ENCODE data around the gene NOL9. TPM values are rescaled to one million over a fixed set of nuclear protein-coding genes. Genes with fewer than 3 reads are reported as not detected.
"Not testable (repeated sequence)": the region's sequence is repeated elsewhere in the genome, so short reads cannot be mapped to it uniquely, and the experiment has no call there.

Gene NOL9
- total RNA-seq, 1 donor from 2014 or later, result 50.0 TPM

GRCh38 chr1:6574818-6575217, 20.5 kb upstream of the NOL9 start:
- Mint-ChIP-seq H3K27ac (no peak overlapping the region), H3K36me3 (ENCODE audit: low read depth) (no peaks in the 10 kb centered on the region), H3K4me3 (ENCODE audit: low read depth) (no peak overlapping the region), H3K9me3 (no peaks in the 10 kb centered on the region), H3K27me3 (ENCODE audit: low read depth) (peaks cover 4% of the 10 kb centered on the region), H3K4me1 (ENCODE audit: low read depth) (peaks cover 6% of the 10 kb centered on the region)
- no peak for DNase-seq (ENCODE audit: low spot score)
- intact Hi-C loops (cut with micrococcal nuclease), result no loop called here

GRCh38 chr1:6574025-6574620, 19.8 kb upstream of the NOL9 start:
- Mint-ChIP-seq H3K36me3 (ENCODE audit: low read depth) (no peaks in the 10 kb centered on the region), H3K27ac (no peak overlapping the region), H3K4me1 (ENCODE audit: low read depth) (peaks cover under 1% of the 10 kb centered on the region), H3K9me3 (no peaks in the 10 kb centered on the region), H3K4me3 (ENCODE audit: low read depth) (no peak overlapping the region), H3K27me3 (ENCODE audit: low read depth) (peaks cover 7% of the 10 kb centered on the region)
- intact Hi-C loops (cut with micrococcal nuclease), result no loop called here
- DNase-seq (ENCODE audit: low spot score), result no peak

DNA sequence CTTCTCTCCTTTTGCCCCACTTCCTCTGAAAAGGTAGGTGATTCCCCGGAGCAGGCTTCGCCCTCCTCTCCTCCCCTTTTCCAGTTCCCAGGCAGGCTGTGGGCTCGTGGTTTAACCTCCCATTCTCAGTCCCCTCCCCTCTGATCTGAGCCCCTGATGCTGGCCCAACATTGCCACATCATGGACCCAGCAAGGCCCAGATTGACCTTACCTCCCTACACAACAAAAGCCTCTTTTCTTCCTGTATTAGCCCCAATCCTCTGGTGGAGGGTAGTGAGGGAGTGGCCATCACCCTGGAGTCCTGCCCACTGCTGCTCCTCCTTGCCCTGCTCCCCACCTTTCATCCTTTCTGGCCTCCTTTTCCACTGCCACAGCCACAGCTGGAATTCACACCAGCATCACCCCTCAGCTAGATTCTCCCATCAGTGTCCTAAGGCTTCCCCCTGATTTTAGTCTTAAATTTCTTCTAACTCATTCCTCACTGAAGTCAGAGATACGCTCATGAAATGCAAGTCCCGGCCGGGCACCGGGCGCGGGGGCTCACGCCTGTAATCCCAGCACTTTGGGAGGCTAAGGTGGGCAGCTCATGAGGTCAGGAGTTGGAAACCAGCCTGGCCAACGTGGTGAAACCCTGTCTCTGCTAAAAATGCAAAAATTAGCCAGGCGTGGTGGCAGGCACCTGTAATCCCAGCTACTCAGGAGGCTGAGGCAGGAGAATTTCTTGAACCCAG, 18.5 kb upstream of the NOL9 start:
- H3K27ac Mint-ChIP-seq, result no peak overlapping the region
- H3K9me3 Mint-ChIP-seq, result no peaks in the 10 kb centered on the region

DNA sequence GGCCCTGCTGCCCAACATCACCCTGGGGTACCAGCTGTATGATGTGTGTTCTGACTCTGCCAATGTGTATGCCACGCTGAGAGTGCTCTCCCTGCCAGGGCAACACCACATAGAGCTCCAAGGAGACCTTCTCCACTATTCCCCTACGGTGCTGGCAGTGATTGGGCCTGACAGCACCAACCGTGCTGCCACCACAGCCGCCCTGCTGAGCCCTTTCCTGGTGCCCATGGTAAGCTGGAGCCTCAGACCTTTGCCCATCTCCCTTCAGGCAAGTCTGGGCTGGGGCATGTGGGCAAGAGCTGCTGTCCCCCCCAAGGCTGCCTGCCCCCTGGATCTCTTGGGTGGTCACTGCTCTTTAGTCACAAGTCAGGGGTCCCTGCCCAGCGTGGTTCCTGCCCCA, 16.7 kb upstream of the NOL9 start:
- Mint-ChIP-seq H3K4me1 (ENCODE audit: low read depth) (no peaks in the 10 kb centered on the region), H3K36me3 (ENCODE audit: low read depth) (no peaks in the 10 kb centered on the region), H3K27me3 (ENCODE audit: low read depth) (peaks cover 8% of the 10 kb centered on the region), H3K4me3 (ENCODE audit: low read depth) (no peak overlapping the region), H3K9me3 (no peaks in the 10 kb centered on the region), H3K27ac (no peak overlapping the region)
- intact Hi-C loops (cut with micrococcal nuclease), result no loop called here
- DNase-seq (ENCODE audit: low spot score), result no peak

More for the DNA sequence above, 18.5 kb upstream of the NOL9 start:
- no peak for DNase-seq (ENCODE audit: low spot score)
- intact Hi-C loops (cut with micrococcal nuclease), result no loop called here
- Mint-ChIP-seq H3K36me3 (ENCODE audit: low read depth) (no peaks in the 10 kb centered on the region), H3K4me1 (ENCODE audit: low read depth) (no peaks in the 10 kb centered on the region), H3K4me3 (ENCODE audit: low read depth) (no peak overlapping the region), H3K27me3 (ENCODE audit: low read depth) (peaks cover 8% of the 10 kb centered on the region)

DNA sequence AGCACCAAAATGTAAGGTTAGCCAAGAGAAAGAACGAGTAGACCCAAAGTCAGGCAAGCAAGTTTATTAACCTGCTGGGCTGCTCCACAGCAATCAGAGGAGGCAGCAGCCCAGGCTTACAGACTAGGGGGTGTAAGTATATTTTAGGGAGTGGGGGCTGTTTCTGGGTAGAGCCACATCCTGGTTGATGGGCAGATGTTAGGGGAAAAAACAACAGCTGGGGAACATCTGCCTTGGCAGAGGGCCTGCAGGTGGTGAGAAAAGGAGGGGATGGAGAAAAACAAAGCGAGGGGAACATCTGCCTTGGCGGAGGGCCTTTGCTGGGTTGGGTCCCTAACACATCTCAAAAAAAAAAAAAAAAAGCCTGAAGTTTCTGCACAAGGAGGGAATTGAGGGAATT, 15.8 kb upstream of the NOL9 start:
- no peaks in the 10 kb centered on the region for H3K4me1 Mint-ChIP-seq (ENCODE audit: low read depth)
- H3K36me3 Mint-ChIP-seq (ENCODE audit: low read depth), result no peaks in the 10 kb centered on the region
- H3K4me3 Mint-ChIP-seq (ENCODE audit: low read depth), result no peak overlapping the region
- H3K9me3 Mint-ChIP-seq, result no peaks in the 10 kb centered on the region
- no peak overlapping the region for H3K27ac Mint-ChIP-seq
- DNase-seq (ENCODE audit: low spot score), result no peak
- intact Hi-C loops (cut with micrococcal nuclease), result no loop called here
- peaks cover 8% of the 10 kb centered on the region for H3K27me3 Mint-ChIP-seq (ENCODE audit: low read depth)

DNA sequence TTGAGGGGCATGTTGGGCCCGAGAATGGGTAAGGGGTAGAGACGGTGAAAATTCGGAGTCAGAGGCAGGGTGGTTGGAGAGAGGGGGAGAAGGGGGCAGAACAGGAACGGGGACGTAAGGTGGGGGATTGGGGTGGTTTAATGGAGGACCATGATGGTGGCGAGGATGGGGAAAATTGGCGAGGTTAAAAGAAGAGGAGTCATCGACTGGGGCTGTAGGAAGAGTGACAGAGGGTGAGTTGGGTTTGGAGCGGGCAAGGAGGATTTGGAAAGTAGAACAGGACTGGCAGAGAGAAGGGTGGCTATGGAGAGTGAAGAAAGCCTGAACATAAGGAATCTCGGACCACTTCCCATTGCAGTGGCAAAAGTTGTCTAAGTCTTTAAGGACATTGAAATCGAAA, 14.7 kb upstream of the NOL9 start:
- Mint-ChIP-seq H3K4me3 (ENCODE audit: low read depth) (no peak overlapping the region), H3K9me3 (no peaks in the 10 kb centered on the region), H3K27me3 (ENCODE audit: low read depth) (peaks cover 8% of the 10 kb centered on the region), H3K27ac (no peak overlapping the region), H3K36me3 (ENCODE audit: low read depth) (no peaks in the 10 kb centered on the region), H3K4me1 (ENCODE audit: low read depth) (no peaks in the 10 kb centered on the region)
- no peak for DNase-seq (ENCODE audit: low spot score)
- intact Hi-C loops (cut with micrococcal nuclease), result no loop called here

GRCh38 chr1:6560267-6560666, 6.0 kb upstream of the NOL9 start:
- H3K4me3 Mint-ChIP-seq (ENCODE audit: low read depth), result no peak overlapping the region
- H3K9me3 Mint-ChIP-seq, result no peaks in the 10 kb centered on the region
- H3K27me3 Mint-ChIP-seq (ENCODE audit: low read depth), result peaks cover 2% of the 10 kb centered on the region
- no peaks in the 10 kb centered on the region for H3K36me3 Mint-ChIP-seq (ENCODE audit: low read depth)
- H3K27ac Mint-ChIP-seq, result no peak overlapping the region
- H3K4me1 Mint-ChIP-seq (ENCODE audit: low read depth), result no peaks in the 10 kb centered on the region
- intact Hi-C loops (cut with micrococcal nuclease), result no loop called here
- DNase-seq (ENCODE audit: low spot score), result no peak

DNA sequence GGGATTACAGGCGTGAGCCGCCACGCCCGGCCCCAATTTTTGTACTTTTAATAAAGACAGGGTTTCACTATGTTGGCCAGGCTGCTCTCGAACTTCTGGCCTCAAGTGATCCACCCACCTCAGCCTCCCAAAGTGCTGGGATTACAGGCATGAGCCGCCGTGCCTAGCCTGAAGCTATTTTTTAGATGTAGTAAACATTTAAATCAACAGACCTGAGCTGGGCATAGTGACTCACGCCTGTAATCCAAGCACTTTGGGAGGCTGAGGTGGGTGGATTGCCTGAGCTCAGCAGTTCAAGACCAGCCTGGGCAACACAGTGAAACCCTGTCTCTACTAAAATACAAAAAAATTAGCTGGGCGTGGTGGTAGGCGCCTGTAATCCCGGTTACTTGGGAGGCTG, 4.8 kb upstream of the NOL9 start:
- H3K27me3 Mint-ChIP-seq (ENCODE audit: low read depth); H3K4me1 Mint-ChIP-seq (ENCODE audit: low read depth); intact Hi-C loops (cut with micrococcal nuclease); H3K27ac Mint-ChIP-seq; DNase-seq (ENCODE audit: low spot score); H3K36me3 Mint-ChIP-seq (ENCODE audit: low read depth); H3K9me3 Mint-ChIP-seq; H3K4me3 Mint-ChIP-seq (ENCODE audit: low read depth): not testable (repeated sequence)

DNA sequence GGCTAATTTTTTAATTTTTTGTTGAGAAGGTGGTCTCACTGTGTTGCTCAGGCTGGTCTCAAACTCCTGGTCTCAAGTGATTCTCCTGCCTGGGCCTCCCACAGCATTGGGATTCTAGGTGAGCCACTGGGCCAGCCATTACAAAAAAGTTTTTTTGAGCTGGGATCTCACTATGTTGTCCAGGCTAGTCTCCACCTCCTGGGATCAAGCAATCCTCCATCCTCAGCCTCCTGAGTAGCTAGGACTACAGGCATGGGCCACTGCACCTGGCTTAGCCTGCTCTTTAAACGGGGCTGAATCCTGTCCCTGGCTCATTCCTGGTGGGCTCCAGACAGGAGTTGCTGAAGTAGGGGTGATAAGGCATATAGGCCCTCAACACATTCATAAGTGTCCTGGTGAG, 3.3 kb upstream of the NOL9 start:
- Mint-ChIP-seq H3K4me1 (ENCODE audit: low read depth) (peaks cover 10% of the 10 kb centered on the region), H3K36me3 (ENCODE audit: low read depth) (peaks cover 6% of the 10 kb centered on the region), H3K4me3 (ENCODE audit: low read depth) (no peak overlapping the region), H3K9me3 (no peaks in the 10 kb centered on the region), H3K27ac (no peak overlapping the region), H3K27me3 (ENCODE audit: low read depth) (peaks cover 2% of the 10 kb centered on the region)
- intact Hi-C loops (cut with micrococcal nuclease), result no loop called here
- no peak for DNase-seq (ENCODE audit: low spot score)

DNA sequence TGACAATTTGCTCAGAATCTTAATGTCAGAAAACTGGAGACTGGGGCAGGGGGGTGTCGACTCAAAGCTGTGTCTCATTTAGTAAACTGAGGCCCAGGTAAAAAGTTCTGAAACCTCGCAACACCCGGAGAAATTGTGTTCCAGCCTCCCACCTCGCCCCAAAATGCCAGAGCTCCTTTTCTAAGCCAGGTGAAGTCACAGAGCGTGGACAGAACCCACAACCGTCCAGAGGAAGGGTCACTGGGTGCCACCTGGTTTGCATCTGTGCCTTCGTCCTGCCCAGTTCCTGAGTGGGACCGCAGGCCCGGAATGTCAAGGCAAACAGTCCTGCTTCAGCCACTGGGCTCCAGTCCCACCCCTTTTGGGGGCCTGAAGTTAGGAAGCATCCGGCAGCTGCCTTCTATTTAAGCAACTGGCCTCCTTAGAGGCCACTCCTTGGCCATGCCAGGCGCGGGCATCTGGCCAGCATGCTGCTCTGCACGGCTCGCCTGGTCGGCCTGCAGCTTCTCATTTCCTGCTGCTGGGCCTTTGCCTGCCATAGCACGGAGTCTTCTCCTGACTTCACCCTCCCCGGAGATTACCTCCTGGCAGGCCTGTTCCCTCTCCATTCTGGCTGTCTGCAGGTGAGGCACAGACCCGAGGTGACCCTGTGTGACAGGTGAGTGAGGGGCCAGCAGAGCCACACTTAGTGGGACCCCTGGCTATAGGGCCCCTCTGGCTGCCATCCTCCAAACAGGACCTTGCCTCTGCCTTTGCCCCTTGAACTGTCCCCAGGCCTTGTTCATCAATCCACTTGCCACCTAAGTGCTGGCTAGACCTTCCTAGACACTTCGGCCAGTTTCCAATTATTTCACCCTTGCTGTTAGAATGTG, 830 bp upstream of the NOL9 start, which contains the start of gene TAS1R1:
TSS of gene TAS1R1 (plus strand) at position 401 of the 872 bp plus-strand sequence. CDS start at position 468, 67 bp downstream.
- Mint-ChIP-seq H3K9me3 (no peaks in the 10 kb centered on the region), H3K4me3 (ENCODE audit: low read depth) (peak within 1 kb of the TSS; percentile 64), H3K36me3 (ENCODE audit: low read depth) (peaks cover 9% of the 10 kb centered on the region), H3K4me1 (ENCODE audit: low read depth) (peaks cover 10% of the 10 kb centered on the region), H3K27ac (no peak within 1 kb of the TSS), H3K27me3 (ENCODE audit: low read depth) (no peaks in the 10 kb centered on the region)
- no peak for DNase-seq (ENCODE audit: low spot score)
- intact Hi-C loops (cut with micrococcal nuclease), result loop anchor here (2.0 to 5.0 kb wide), 4 partner anchors 24 to 68 kb away; partner anchors contain the start of genes KLHL21, PHF13 and ZBTB48

DNA sequence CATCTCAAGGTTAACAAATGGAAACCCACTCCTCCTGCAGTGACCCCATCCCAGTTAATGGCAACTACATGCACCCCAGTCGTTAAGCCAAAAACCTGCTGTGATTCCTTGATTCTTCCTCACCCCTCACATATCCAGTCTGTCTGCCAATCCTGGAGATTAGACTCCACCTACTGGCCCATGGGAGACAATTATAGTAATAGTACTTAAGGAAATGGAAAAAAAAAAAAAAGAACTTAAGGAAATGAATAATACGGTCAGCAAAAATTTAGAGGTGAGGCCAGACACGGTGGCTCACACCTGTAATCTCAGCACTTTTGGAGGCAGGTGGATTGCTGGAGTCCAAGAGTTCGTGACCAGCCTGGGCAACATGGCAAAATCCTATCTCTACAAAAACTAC, 7.0 kb downstream of the NOL9 start:
- Mint-ChIP-seq H3K36me3 (ENCODE audit: low read depth) (peaks cover 56% of the 10 kb centered on the region), H3K9me3 (no peaks in the 10 kb centered on the region), H3K4me3 (ENCODE audit: low read depth) (no peak overlapping the region), H3K27ac (peak overlapping the region; percentile 30), H3K4me1 (ENCODE audit: low read depth) (peaks cover 23% of the 10 kb centered on the region), H3K27me3 (ENCODE audit: low read depth) (no peaks in the 10 kb centered on the region)
- intact Hi-C loops (cut with micrococcal nuclease), result no loop called here
- no peak for DNase-seq (ENCODE audit: low spot score)

DNA sequence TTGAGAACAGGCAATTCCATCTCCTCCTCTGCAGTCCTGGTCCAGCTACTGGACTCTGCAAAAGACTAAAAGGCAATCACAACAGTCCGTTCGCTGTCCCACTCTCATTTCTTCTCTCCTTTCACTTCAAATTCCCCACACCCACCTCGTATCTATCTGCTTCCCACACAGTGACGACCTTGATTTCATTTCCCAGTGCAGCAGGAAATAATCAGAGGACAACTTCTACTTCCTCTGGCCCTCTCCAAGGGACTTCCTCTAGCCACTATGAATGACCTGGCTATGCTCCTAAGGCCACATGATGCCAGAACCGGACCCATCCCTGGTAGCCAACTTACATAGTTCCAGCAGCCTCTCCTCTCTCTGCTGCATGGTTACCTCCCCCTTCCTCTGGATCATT, 8.0 kb downstream of the NOL9 start:
- no peaks in the 10 kb centered on the region for H3K27me3 Mint-ChIP-seq (ENCODE audit: low read depth)
- H3K9me3 Mint-ChIP-seq, result no peaks in the 10 kb centered on the region
- no peak for DNase-seq (ENCODE audit: low spot score)
- peak overlapping the region; percentile 71 for H3K27ac Mint-ChIP-seq
- intact Hi-C loops (cut with micrococcal nuclease), result no loop called here
- H3K36me3 Mint-ChIP-seq (ENCODE audit: low read depth), result peaks cover 61% of the 10 kb centered on the region
- peak overlapping the region; percentile 4 for H3K4me3 Mint-ChIP-seq (ENCODE audit: low read depth)
- H3K4me1 Mint-ChIP-seq (ENCODE audit: low read depth), result peaks cover 23% of the 10 kb centered on the region
